Measurements from ENCODE around the gene TNNT3.

DNA sequence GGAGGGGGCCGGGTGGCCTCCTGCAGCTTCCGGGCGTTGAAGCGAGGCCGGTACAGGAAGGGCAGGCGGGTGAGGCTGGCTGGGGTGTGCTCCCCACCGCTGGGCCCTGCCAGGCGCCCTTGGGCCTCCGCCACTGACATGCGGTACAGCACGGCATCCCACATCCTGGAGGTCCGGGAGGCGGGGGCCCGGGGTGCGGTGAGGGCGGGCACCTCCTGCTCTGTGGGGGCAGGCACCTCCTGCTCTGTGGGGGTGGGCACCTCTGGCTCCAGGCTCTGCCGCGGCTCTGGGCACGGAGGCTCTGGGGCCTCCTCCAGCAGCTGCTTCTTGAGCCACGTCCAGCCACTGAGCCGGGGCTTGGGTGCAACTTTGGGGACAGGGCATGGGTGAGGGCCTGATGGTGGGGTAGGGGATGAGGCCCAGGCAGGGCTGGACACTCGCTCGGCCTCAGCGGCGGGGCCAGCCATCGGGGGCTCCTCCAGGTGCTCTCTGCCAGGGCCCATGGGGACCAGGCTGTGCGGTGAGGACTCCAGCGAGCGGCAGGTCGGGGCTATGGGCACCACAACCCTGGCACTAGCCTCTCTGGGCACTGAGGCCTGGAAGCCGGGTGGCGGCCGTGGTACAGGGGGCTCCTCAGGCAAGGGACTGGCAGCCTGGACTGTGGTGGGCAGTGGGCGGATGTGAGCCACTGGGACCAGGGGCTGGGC is 30.1 kb upstream of the TNNT3 start:
- TF ChIP-seq CSRNP3 (CRISPR knock-in tag; IDR thresholded peaks at IDR 0.05) (no peak), GLIS3 (CRISPR knock-in tag; IDR thresholded peaks at IDR 0.05) (no peak), BACH2 (CRISPR knock-in tag; IDR thresholded peaks at IDR 0.05; ENCODE audit: borderline replicate concordance) (no peak), ZNF565 (CRISPR knock-in tag; conservative IDR thresholded peaks at IDR 0.05; ENCODE audit: low read depth) (no peak), ZNF70 (CRISPR knock-in tag; IDR thresholded peaks at IDR 0.05) (no peak), ZFP3 (CRISPR knock-in tag; IDR thresholded peaks at IDR 0.05) (no peak), TSHZ2 (CRISPR knock-in tag; IDR thresholded peaks at IDR 0.05) (no peak), RARB (CRISPR knock-in tag; IDR thresholded peaks at IDR 0.05) (no peak), SNAI2 (CRISPR knock-in tag; IDR thresholded peaks at IDR 0.05) (no peak), TCF4 (CRISPR knock-in tag; IDR thresholded peaks at IDR 0.05; ENCODE audit: borderline replicate concordance) (no peak), ZFP30 (CRISPR knock-in tag; IDR thresholded peaks at IDR 0.05) (no peak)
- TF ChIP-seq, protein P1, sequence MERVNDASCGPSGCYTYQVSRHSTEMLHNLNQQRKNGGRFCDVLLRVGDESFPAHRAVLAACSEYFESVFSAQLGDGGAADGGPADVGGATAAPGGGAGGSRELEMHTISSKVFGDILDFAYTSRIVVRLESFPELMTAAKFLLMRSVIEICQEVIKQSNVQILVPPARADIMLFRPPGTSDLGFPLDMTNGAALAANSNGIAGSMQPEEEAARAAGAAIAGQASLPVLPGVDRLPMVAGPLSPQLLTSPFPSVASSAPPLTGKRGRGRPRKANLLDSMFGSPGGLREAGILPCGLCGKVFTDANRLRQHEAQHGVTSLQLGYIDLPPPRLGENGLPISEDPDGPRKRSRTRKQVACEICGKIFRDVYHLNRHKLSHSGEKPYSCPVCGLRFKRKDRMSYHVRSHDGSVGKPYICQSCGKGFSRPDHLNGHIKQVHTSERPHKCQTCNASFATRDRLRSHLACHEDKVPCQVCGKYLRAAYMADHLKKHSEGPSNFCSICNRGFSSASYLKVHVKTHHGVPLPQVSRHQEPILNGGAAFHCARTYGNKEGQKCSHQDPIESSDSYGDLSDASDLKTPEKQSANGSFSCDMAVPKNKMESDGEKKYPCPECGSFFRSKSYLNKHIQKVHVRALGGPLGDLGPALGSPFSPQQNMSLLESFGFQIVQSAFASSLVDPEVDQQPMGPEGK (CRISPR knock-in tag; IDR thresholded peaks at IDR 0.05; ENCODE audit: borderline replicate concordance), result no peak

Measured in SK-N-SH treated with all-trans-retinoic acid at 6 μM for 48 hours (cell line).